ENCODE measurements around the gene LAD1. TPM values are rescaled to one million over a fixed set of nuclear protein-coding genes. Genes with fewer than 3 reads are reported as not detected.

LAD1 gene
- total RNA-seq, 1 donor from 2014 or later, result 1.2 TPM

DNA sequence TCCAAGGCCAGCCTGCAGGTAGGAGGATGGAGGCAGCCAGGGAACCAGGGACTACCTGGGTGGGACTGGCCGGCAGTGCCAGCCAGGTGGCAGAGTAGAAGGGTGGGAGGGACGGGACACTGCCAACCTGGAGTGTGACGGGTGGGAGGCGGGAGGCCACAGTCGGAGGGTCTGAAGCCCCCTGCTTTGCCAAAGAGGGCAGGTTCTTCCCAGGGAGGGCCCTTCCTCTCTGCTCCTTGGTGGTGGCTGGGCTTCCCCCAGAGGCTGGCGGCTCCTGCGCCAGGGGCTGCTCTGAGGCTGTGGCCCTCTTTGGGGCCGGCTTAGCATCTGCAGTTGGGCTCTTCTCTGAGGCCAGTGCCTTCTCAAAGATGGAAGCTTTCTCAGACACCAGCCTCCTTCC lies 12.9 kb downstream of the LAD1 start:
- TF ChIP-seq, protein P1, sequence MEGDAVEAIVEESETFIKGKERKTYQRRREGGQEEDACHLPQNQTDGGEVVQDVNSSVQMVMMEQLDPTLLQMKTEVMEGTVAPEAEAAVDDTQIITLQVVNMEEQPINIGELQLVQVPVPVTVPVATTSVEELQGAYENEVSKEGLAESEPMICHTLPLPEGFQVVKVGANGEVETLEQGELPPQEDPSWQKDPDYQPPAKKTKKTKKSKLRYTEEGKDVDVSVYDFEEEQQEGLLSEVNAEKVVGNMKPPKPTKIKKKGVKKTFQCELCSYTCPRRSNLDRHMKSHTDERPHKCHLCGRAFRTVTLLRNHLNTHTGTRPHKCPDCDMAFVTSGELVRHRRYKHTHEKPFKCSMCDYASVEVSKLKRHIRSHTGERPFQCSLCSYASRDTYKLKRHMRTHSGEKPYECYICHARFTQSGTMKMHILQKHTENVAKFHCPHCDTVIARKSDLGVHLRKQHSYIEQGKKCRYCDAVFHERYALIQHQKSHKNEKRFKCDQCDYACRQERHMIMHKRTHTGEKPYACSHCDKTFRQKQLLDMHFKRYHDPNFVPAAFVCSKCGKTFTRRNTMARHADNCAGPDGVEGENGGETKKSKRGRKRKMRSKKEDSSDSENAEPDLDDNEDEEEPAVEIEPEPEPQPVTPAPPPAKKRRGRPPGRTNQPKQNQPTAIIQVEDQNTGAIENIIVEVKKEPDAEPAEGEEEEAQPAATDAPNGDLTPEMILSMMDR (IDR thresholded peaks at IDR 0.05; ENCODE audit: insufficient read depth, low read depth, low read length), result no peak
- no peak for TF ChIP-seq EZH2 (IDR thresholded peaks at IDR 0.05; ENCODE audit: insufficient read depth, low read length)
- FAIRE-seq, result no peak
- no peaks in the 10 kb centered on the region for H3K9me3 Mint-ChIP-seq (ENCODE audit: unreplicated experiment)

DNA sequence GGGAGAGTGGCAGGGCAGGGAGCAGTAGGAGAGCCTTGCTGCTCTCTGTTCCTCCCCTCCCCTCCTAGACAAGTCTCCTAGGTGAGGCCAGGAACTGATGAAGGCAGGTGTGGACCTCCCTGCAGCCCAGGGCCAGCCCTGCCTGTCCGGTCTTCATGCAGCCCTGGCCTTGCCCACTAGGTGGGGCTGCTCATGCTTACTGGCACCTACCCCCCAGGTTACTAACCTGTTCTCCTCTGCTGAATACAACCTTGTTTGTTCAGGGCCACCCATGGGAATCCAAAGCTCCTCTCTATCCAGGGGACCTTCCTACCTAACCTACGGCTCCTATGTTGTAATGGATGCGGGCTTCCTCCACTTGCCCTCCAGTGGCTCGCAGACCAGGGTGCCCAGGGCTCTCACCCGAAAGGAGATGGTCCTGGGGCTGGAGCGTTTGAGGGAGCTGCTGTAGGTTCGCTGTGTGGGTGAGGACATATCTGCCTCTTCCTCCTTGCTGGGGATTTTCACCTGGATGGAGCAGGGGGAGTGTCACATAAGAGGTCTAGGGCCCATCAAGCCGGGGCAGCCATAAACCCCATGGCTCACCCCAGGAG lies 13.7 kb downstream of the LAD1 start:
- H3K9ac ChIP-seq (ENCODE audit: low read length), result no peak overlapping the region
- Mint-ChIP-seq H3K36me3 (ENCODE audit: low read depth, unreplicated experiment) (no peaks in the 10 kb centered on the region), H3K27me3 (ENCODE audit: low read depth, unreplicated experiment) (peaks cover 27% of the 10 kb centered on the region), H3K4me1 (ENCODE audit: low read depth, unreplicated experiment) (peaks cover 19% of the 10 kb centered on the region), H3K4me3 (ENCODE audit: unreplicated experiment) (no peak overlapping the region), H3K9me3 (ENCODE audit: unreplicated experiment) (no peaks in the 10 kb centered on the region), H3K27ac (ENCODE audit: unreplicated experiment) (peak overlapping the region; percentile 96)
- no peaks in the 10 kb centered on the region for H3K36me3 ChIP-seq (ENCODE audit: insufficient read depth, low read length)
- H3K27me3 ChIP-seq (ENCODE audit: insufficient read depth, low read length), result no peaks in the 10 kb centered on the region
- H3K4me2 ChIP-seq (ENCODE audit: low read length), result no peak overlapping the region
- H3K79me2 ChIP-seq (ENCODE audit: insufficient read depth, low read length), result no peaks in the 10 kb centered on the region
- no peak overlapping the region for H3K27ac ChIP-seq (ENCODE audit: low read depth, low read length)
- TF ChIP-seq EZH2 (IDR thresholded peaks at IDR 0.05; ENCODE audit: insufficient read depth, low read length), result no peak
- TF ChIP-seq, protein P1 (IDR thresholded peaks at IDR 0.05; ENCODE audit: insufficient read depth, low read depth, low read length), result peak; percentile 74
- no peak overlapping the region for H2AFZ ChIP-seq (ENCODE audit: low read depth, low read length)
- no peak overlapping the region for H3K4me3 ChIP-seq (ENCODE audit: insufficient read depth, low read depth, low read length)
- no peaks in the 10 kb centered on the region for H4K20me1 ChIP-seq (ENCODE audit: insufficient read depth, low read length)
- no peak for FAIRE-seq
- H3K4me1 ChIP-seq (ENCODE audit: insufficient read depth, low read length), result peaks cover 19% of the 10 kb centered on the region
- DNase-seq (ENCODE audit: low read depth), result no peak
- H3K9me3 ChIP-seq (ENCODE audit: insufficient read depth, low read depth, low read length), result no peaks in the 10 kb centered on the region

More for the DNA sequence above, 12.9 kb downstream of the LAD1 start:
- Histone ChIP-seq H2AFZ (ENCODE audit: low read depth, low read length) (no peak overlapping the region), H3K9me3 (ENCODE audit: insufficient read depth, low read depth, low read length) (no peaks in the 10 kb centered on the region), H3K27me3 (ENCODE audit: insufficient read depth, low read length) (no peaks in the 10 kb centered on the region), H3K27ac (ENCODE audit: low read depth, low read length) (no peak overlapping the region), H3K4me1 (ENCODE audit: insufficient read depth, low read length) (peaks cover 19% of the 10 kb centered on the region), H3K79me2 (ENCODE audit: insufficient read depth, low read length) (no peaks in the 10 kb centered on the region), H3K4me2 (ENCODE audit: low read length) (no peak overlapping the region), H3K4me3 (ENCODE audit: insufficient read depth, low read depth, low read length) (no peak overlapping the region), H3K9ac (ENCODE audit: low read length) (no peak overlapping the region), H3K36me3 (ENCODE audit: insufficient read depth, low read length) (no peaks in the 10 kb centered on the region), H4K20me1 (ENCODE audit: insufficient read depth, low read length) (no peaks in the 10 kb centered on the region)
- no peak for DNase-seq (ENCODE audit: low read depth)
- Mint-ChIP-seq H3K27me3 (ENCODE audit: low read depth, unreplicated experiment) (peaks cover 27% of the 10 kb centered on the region), H3K4me3 (ENCODE audit: unreplicated experiment) (no peak overlapping the region), H3K36me3 (ENCODE audit: low read depth, unreplicated experiment) (no peaks in the 10 kb centered on the region), H3K4me1 (ENCODE audit: low read depth, unreplicated experiment) (peaks cover 19% of the 10 kb centered on the region), H3K27ac (ENCODE audit: unreplicated experiment) (no peak overlapping the region)

DNA sequence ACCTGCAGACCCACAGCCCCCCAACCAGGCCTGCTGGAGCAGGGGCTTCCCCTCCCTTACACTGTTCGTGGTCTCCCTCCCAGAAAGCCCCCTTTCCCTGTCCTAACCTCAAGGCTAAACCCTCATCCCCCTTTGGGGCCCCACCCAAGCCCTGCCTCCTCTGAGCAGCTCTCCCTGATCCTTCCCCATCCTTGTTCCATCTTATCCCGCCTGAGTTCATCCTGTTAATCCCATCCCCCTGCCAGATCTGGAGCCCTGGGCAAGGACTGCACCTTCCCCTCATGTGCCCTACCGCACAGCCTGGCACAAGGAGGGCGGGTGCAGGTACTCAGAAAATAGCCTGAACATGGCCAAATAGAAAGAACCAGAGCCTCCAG lies 14.7 kb downstream of the LAD1 start:
- no peaks in the 10 kb centered on the region for H3K36me3 ChIP-seq (ENCODE audit: insufficient read depth, low read length)
- peaks cover 19% of the 10 kb centered on the region for H3K4me1 ChIP-seq (ENCODE audit: insufficient read depth, low read length)
- DNase-seq (ENCODE audit: low read depth) (no peak), FAIRE-seq (no peak)
- H3K4me3 ChIP-seq (ENCODE audit: insufficient read depth, low read depth, low read length), result no peak overlapping the region
- H3K9me3 ChIP-seq (ENCODE audit: insufficient read depth, low read depth, low read length), result no peaks in the 10 kb centered on the region
- peak overlapping the region; percentile 96 for H3K27ac Mint-ChIP-seq (ENCODE audit: unreplicated experiment)
- peak overlapping the region; percentile 58 for H3K27ac ChIP-seq (ENCODE audit: low read depth, low read length)
- peaks cover 32% of the 10 kb centered on the region for H3K27me3 Mint-ChIP-seq (ENCODE audit: low read depth, unreplicated experiment)
- H3K4me1 Mint-ChIP-seq (ENCODE audit: low read depth, unreplicated experiment), result peaks cover 19% of the 10 kb centered on the region
- peak overlapping the region; percentile 83 for H3K4me2 ChIP-seq (ENCODE audit: low read length)
- H3K4me3 Mint-ChIP-seq (ENCODE audit: unreplicated experiment), result peak overlapping the region; percentile 58
- H2AFZ ChIP-seq (ENCODE audit: low read depth, low read length), result peak overlapping the region; percentile 45
- H3K9me3 Mint-ChIP-seq (ENCODE audit: unreplicated experiment), result no peaks in the 10 kb centered on the region
- no peaks in the 10 kb centered on the region for H3K79me2 ChIP-seq (ENCODE audit: insufficient read depth, low read length)
- no peaks in the 10 kb centered on the region for H3K27me3 ChIP-seq (ENCODE audit: insufficient read depth, low read length)
- TF ChIP-seq EZH2 (IDR thresholded peaks at IDR 0.05; ENCODE audit: insufficient read depth, low read length), result no peak
- TF ChIP-seq, protein P1 (IDR thresholded peaks at IDR 0.05; ENCODE audit: insufficient read depth, low read depth, low read length), result no peak
- H3K9ac ChIP-seq (ENCODE audit: low read length), result peak overlapping the region; percentile 58
- no peaks in the 10 kb centered on the region for H4K20me1 ChIP-seq (ENCODE audit: insufficient read depth, low read length)
- H3K36me3 Mint-ChIP-seq (ENCODE audit: low read depth, unreplicated experiment), result no peaks in the 10 kb centered on the region

All from astrocyte (in vitro differentiated cells and primary cell).